Heart left ventricle (tissue), 16 donors: ENCODE data around the gene TSC22D4. TPM values are rescaled to one million over a fixed set of nuclear protein-coding genes. Genes with fewer than 3 reads are reported as not detected.

Experiments used
- ATAC-seq, 4 donors: fragments of 200-7000 bp; cut with Tn5 transposase; one replicate each; pipeline ENCODE4 v1.9.1; 2020 to 2022; ENCODE audit warnings: moderate library complexity in 4 of 4, mild to moderate bottlenecking in 3 of 4, moderate number of reproducible peaks in 1 of 4
- DNase-seq, 5 donors: peaks; one replicate each; pipeline ENCODE4 v3.0.0-alpha.2; 2020
- H3K27ac ChIP-seq, 12 donors: fragments of 200-600 bp; sonication (generic) in 4 of 12; one replicate each; pipeline versions ENCODE4 v1.5.0 to v1.8.0; 2016 to 2022; ENCODE audit warnings: mild to moderate bottlenecking in 2 of 12
- H3K27me3 ChIP-seq, 9 donors: fragments of 200-600 bp; sonication (generic) in 2 of 9; one replicate each; pipeline versions ENCODE4 v1.5.1 to v1.8.0; 2016 to 2022; ENCODE audit warnings: mild to moderate bottlenecking in 3 of 9
- H3K36me3 ChIP-seq, 9 donors: fragments of 200-600 bp; sonication (generic) in 2 of 9; one replicate each; pipeline versions ENCODE4 v1.5.0 to v1.8.0; 2018 to 2022; ENCODE audit warnings: mild to moderate bottlenecking in 2 of 9
- H3K4me1 ChIP-seq, 12 donors: fragments of 200-600 bp; sonication (generic) in 4 of 12; one replicate each; pipeline versions ENCODE4 v1.5.0 to v1.8.0; 2016 to 2022; ENCODE audit warnings: mild to moderate bottlenecking in 3 of 12
- H3K4me3 ChIP-seq, 12 donors: fragments of 200-600 bp; sonication (generic) in 4 of 12; one replicate each; pipeline versions ENCODE4 v1.5.0 to v1.8.0; 2017 to 2022; ENCODE audit warnings: mild to moderate bottlenecking in 9 of 12, moderate library complexity in 4 of 12
- H3K9me3 ChIP-seq, 12 donors: fragments of 200-600 bp; sonication (generic) in 4 of 12; one replicate each; pipeline versions ENCODE4 v1.5.0 to v1.8.0; 2016 to 2022; ENCODE audit warnings: mild to moderate bottlenecking in 1 of 12
- CTCF ChIP-seq, 12 donors: fragments of 200-600 bp; sonication (generic) in 4 of 12; IDR thresholded peaks; one replicate each; pipeline versions ENCODE4 v1.5.0 to v1.8.0; 2018 to 2022; ENCODE audit warnings: antibody characterized with exemption in 12 of 12, mild to moderate bottlenecking in 5 of 12
- POLR2A ChIP-seq, 2 donors: fragments of 450-650 bp; IDR thresholded peaks; one replicate each; pipeline ENCODE4 v1.6.1; 2017; ENCODE audit warnings: antibody characterized with exemption in 2 of 2, mild to moderate bottlenecking in 2 of 2, moderate library complexity in 2 of 2
- WGBS, 4 donors: extraction: QIAGEN DNeasy Blood & Tissue Kit in 2 of 4; methylation state at CpG; one replicate each; pipeline versions ENCODE4 v1.1.5 to v1.1.7; 2013 to 2018; 5-methylcytosine and 5-hydroxymethylcytosine counted together
- intact Hi-C, 10 donors: fragments of 100-400 bp; cut with DNase I; formaldehyde crosslinking; loops; one replicate each; pipeline versions ENCODE4 v1.11.1 to v1.14.2; 2022
- polyA plus RNA-seq, 2 donors: library from polyadenylated mRNA; stranded (reverse); fragments of 200-250 nt; gene quantifications; one replicate each; pipeline ENCODE4 v1.2.3, GENCODE V29; 2013
- total RNA-seq, 9 donors: library from RNA; depleted of rRNA in 2 of 9; stranded (reverse); fragments of >200 nt in 2 of 9; fragmentation: NEBNext Ultra II Directional in 3 of 9; extraction: Animal tissue kit (Norgen Biotek cat#: 25700) in 3 of 9; gene quantifications; one replicate each; pipeline versions ENCODE4 v1.1.0 to v1.2.4, GENCODE V29; 2016 to 2023
- donor health status: ischemic (EF 13 %, LVEDD 7.1; RV severe dilation, severe dysfunction).
- donor health status: healthy with polysubstance abuse.
- donor health status: DM: no; HTN: yes; CAD: no.
- donor health status: DM: no; HTN: no; CAD: no.
- donor health status: ischemic (EF 25% LVEDD 6.9; RV normal size, moderate dysfunction).
- donor health status: ischemic (EF 25% LVEDD 5.7; RV mildly dilated, moderate dysfunction).
- donor health status: healthy.
- donor health status: DM: yes; HTN: yes; CAD: no.
- donor health status: ischemic (EF 35%, LVEDD 5.7; RV mildly dilated, moderate dysfunction).
- donor health status: nonischemic (EF 11% LVEDD 7.7; RV severe dilation, severe dysfunction).
- donor health status: DM: yes; HTN: yes; CAD: no.
- donor health status: PGD.
- donor health status: ischemic (EF 29% LVEDD 5.4; RV normal size, mild dysfunction).
- donor health status: nonischemic (EF 23%, LVEDD 6.1; RV moderate dilation, normal function).

The TSC22D4 gene
- total and polyA plus RNA-seq, 11 donors, result 41.8 to 55.5 (median 47.0) TPM

- H3K4me1 ChIP-seq, result peaks cover 0 to 15% (median 8%) of the 10 kb centered on the region in 12 donors
- H3K4me3 ChIP-seq, result no peak overlapping the region
- H3K27ac ChIP-seq, result no peak overlapping the region
- ATAC-seq (no peak), DNase-seq (peak in 1 of 5 donors; percentile 18)
- no peaks in the 10 kb centered on the region for H3K9me3 ChIP-seq
- H3K36me3 ChIP-seq, result no peaks in the 10 kb centered on the region
- TF ChIP-seq POLR2A (IDR thresholded peaks at IDR 0.05) (no peak), CTCF (IDR thresholded peaks at IDR 0.05) (no peak)
- H3K27me3 ChIP-seq, result peaks cover 0 to 9% (median 0%) of the 10 kb centered on the region in 9 donors
- WGBS, 4 donors, result 90 to 95% (median 93%) methylated on average over 19 to 25 of the region's 25 CpGs
- intact Hi-C loops, result no loop called here
Measured at GRCh38 chr7:100490483-100491191, 11.6 kb upstream of the TSC22D4 start.

- TF ChIP-seq POLR2A (IDR thresholded peaks at IDR 0.05), result no peak
- no peak for TF ChIP-seq CTCF (IDR thresholded peaks at IDR 0.05)
- intact Hi-C loops, result loop anchor here in 1 of 10 donors (5.0 kb wide), 1 partner anchor 47 kb away; the partner anchor contains the start of gene AGFG2
- peak in 3 of 5 donors; percentile 32 to 44 (median 36) for DNase-seq
- no peak overlapping the region for H3K4me3 ChIP-seq
- H3K9me3 ChIP-seq, result no peaks in the 10 kb centered on the region
- H3K4me1 ChIP-seq, result peaks cover 0 to 22% (median 9%) of the 10 kb centered on the region in 12 donors
- H3K36me3 ChIP-seq, result no peaks in the 10 kb centered on the region
- no peak overlapping the region for H3K27ac ChIP-seq
- 42 to 62% (median 49%) methylated on average over 5 to 9 of the region's 9 CpGs for WGBS, 4 donors
- peak in 1 of 4 donors; percentile 37 for ATAC-seq
- peaks cover 0 to 9% (median 0%) of the 10 kb centered on the region in 9 donors for H3K27me3 ChIP-seq
Measured at GRCh38 chr7:100489824-100490223, 10.8 kb upstream of the TSC22D4 start.

GRCh38 chr7:100489121-100489520, 10.1 kb upstream of the TSC22D4 start:
- Histone ChIP-seq H3K27me3 (peaks cover 0 to 9% (median 0%) of the 10 kb centered on the region in 9 donors), H3K9me3 (no peaks in the 10 kb centered on the region), H3K27ac (no peak overlapping the region), H3K4me3 (no peak overlapping the region), H3K36me3 (no peaks in the 10 kb centered on the region), H3K4me1 (peaks cover 0 to 22% (median 8%) of the 10 kb centered on the region in 12 donors)
- DNase-seq (peak in 2 of 5 donors; percentile 7 to 14), ATAC-seq (no peak)
- intact Hi-C loops, result loop anchor here in 1 of 10 donors (5.0 kb wide), 1 partner anchor 48 kb away; the partner anchor contains the start of gene AGFG2
- 86 to 89% (median 88%) methylated on average over 8 to 10 of the region's 10 CpGs for WGBS, 4 donors
- no peak for TF ChIP-seq POLR2A (IDR thresholded peaks at IDR 0.05)
- no peak for TF ChIP-seq CTCF (IDR thresholded peaks at IDR 0.05)

GRCh38 chr7:100488333-100489095, 9.5 kb upstream of the TSC22D4 start:
- H3K4me1 ChIP-seq, result peaks cover 0 to 22% (median 5%) of the 10 kb centered on the region in 12 donors
- no peaks in the 10 kb centered on the region for H3K9me3 ChIP-seq
- H3K27ac ChIP-seq, result no peak overlapping the region
- WGBS, 4 donors, result 95 to 96% (median 95%) methylated on average over 33 to 44 of the region's 44 CpGs
- no peak overlapping the region for H3K4me3 ChIP-seq
- no peak for TF ChIP-seq CTCF (IDR thresholded peaks at IDR 0.05)
- H3K27me3 ChIP-seq, result peaks cover 0 to 4% (median 0%) of the 10 kb centered on the region in 9 donors
- no peak for ATAC-seq
- DNase-seq, result peak in 2 of 5 donors; percentile 19 to 22
- no peaks in the 10 kb centered on the region for H3K36me3 ChIP-seq
- intact Hi-C loops, result loop anchor here in 1 of 10 donors (5.0 kb wide), 1 partner anchor 49 kb away; the partner anchor contains the start of gene AGFG2
